Stimulated activated CD4-positive, alpha-beta T cell treated with anti-CD3 and anti-CD28 coated beads, Interleukin-1b, Interleukin-23, amount 100 ng/mL, for 24 hours (primary cell): ENCODE results near the gene PJVK.
"Not testable (repeated sequence)": the region's sequence is repeated elsewhere in the genome, so short reads cannot be mapped to it uniquely, and the experiment has no call there.

Experiments
- DNase-seq, 4 experiments: peaks; one replicate each; pipeline ENCODE4 v3.0.0-alpha.2; 2020; ENCODE audit warnings: low read depth in 4 of 4, low spot score in 1 of 4

Gene PJVK

DNA sequence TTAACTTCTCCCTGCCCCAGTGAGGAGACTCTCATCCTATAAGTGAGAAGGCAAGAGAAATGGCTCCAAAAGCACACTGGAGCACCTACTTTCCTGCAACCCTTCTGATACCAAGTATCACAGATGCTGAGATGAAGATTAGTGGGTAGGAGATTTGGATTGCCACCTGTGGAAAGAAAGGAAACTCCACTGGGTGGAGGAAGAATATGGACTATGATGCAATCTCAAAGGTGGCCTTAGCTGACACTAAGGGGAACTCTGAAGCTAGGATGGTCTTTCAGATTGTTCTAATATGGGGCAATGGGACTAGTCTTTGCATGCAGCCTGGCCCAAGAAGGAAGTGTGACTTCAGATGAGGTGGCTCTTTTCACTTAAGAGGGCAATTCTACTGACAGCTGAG lies 21.8 kb upstream of the PJVK start:
- no peak for DNase-seq

DNA sequence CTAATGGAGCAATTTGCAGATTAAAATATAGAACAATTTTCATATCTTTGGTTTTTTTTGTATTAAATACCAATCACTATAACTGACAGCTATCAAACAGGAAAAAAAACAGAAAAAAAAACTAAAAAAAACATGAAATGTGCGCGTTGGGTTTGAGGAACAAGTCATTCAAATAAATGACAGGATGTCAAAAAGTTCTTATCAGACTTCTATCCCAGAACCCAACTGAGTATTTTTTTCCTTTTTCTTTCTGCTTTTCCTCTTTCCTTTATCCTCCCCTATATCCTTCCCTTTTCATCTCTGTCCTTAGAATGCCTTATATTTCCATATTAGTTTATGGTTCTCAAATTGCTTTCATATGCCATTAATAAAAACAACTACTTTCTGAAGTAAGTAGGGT lies 14.5 kb upstream of the PJVK start:
- DNase-seq = no peak

- no peak for DNase-seq
Measured at GRCh38 chr2:178441426-178441825, 9.8 kb upstream of the PJVK start.

DNA sequence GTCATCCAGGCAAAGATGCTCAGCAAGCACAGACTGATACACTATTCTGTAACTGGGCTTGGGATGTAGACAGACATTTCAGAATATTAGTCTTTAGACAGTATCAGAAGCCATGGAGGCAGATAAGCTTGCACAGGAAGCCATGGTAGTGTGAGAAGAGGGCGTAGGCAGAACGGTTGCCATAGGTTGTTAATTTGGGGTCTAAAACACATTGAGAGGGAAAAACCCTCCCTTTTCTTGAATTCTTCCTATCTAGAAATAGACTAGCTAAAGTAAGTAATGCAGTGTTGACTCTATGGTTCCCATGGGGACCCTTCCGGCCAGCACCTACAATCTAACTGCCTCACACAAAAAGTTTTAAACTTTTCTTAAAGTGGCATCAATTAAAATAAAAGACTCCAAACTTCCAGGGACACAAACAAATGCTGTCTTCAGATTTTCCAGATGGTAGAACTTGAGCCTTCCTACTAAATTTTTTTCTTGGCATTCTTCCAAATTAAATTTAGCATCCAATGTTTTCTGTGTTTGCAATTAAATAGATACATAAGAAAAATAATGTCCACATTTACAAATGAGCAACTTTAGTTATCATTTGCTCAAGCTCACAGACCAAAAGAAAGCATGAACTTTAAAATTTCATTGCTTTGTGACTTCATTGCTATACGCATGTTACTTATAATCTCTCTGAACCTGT lies 2.1 kb upstream of the PJVK start:
- no peak for DNase-seq

DNA sequence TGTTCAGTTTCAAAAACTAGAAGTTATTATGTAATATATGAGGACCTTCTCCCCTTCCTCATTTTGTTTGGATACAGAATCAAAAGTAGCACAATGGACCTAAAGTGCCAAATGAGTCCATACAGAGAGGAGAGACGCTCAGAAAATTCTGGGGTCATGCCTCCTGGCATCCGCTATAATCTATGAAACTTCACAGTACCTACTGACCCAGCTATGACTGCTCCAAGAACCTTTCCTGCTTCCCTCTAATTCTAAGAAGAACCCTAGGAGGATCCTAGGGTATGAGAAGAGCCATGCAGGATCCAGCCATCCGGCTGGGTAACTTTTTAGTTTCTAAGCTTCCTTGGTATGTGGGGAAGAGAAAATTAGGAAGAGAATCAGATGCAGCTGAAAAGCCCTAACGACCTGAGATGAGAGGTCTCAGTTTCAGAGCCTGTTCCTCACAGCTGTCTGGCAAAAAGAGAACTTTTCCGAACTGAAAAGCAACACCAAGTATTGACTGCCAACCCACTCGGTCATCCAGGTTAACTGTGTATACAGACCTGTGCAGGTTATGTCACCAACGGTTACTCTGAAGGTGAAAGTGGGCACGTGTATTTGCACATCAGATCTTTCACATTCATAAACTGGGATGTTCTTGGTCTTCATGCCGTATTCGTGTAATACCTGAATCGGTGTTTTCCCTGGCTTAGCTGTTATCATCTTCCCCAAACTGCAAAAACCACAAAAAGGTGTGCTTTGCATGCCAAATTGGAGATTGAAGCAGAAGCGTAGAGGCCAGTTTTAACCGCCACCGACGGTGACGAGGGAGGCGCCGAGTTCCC lies 1.3 kb upstream of the PJVK start:
- peak in 1 of 4 experiments; percentile 4 for DNase-seq

- no peak for DNase-seq
Measured at GRCh38 chr2:178450524-178450773, 729 bp upstream of the PJVK start.

GRCh38 chr2:178452334-178452733 lies 1.2 kb downstream of the PJVK start:
- DNase-seq = no peak

DNA sequence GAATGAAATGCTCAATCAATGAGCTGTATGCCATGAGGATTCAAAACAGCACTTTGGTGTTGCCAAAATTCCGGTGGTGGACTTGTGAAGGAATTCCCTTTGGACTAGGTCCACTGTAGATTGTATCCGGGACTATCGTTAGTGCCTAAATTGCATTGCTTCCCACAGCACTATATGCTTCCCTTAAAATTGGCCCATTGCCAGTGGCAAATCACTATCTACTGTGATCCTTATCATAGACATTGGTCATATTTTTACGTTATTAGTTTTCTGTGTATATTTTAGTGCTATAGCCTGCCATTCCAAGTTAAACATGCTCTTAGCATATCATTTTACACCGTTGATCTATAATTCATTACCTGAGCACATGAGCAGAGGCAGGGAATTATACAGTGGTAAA lies 1.7 kb downstream of the PJVK start:
- no peak for DNase-seq

DNA sequence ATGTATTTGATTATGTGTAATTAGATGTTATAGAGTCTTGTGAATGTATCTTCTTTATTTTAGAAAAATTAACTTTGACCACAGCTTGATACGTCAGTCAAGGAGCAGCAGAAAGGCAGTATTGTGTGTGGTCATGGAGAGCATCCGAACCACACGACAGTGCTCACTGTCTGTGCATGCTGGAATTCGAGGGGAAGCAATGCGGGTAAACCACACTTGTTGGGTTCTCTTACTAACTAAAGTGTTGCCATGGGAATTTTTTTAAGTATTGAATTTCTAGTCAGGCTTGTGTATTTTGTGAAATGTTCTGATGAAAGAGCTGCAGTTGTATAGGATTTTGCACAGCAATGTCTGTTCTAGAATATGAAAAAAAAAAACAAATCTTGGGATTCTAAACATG lies 4.8 kb downstream of the PJVK start:
- no peak for DNase-seq

DNA sequence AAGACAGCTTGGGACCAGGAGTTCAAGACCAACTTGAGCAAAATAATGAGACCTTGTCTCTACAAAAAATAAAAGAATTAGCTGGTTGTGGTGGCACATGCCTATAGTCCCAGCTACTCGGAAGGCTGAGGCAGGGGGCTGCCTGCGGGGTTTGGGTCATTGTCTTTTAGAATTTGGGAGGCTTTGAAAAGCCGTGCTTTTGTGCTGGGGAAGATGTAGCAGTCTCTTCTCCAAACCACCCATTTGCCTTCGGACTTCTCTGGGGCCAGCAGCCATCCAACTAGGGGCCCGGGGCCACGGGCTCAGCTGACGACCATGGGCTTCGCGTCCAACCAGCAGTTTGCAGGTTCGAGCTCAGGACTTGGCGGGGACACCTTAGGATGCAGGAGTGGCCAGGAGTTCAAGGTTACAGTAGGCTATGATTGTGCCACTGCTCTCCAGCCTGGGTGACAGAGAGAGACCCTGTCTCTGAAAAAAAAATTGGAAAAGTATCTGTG lies 6.3 kb downstream of the PJVK start:
- no peak for DNase-seq

DNA sequence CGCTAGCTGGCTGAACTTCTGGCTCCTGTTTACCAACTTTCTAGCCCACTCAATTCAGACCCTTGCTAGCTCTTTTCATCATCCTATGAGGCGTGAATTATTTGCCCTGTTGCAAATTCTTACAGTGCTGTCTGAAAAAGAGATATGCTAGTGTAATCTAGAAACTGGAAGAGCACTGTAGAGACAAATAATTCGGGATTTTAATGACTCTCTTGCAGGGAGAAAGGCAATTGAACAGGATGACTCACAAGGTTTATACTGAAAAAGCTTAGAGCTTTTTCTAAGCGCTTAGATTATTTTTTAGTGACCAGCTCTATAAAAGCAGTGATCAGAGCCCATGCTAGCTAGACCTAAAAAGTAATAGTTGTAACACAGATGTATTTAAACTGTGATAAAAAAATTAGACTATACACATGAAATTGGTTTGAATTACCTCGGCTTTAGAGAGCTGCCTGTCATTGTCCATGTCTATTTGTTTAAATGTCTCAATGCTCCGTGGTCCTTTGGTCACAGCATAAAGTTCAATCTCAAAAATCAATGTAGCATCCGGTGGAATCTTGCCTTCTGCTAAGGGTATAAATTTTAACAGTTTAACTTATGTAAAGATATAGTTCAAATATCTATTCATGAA lies 18.2 kb downstream of the PJVK start:
- no peak for DNase-seq

GRCh38 chr2:178471313-178471712 lies 20.1 kb downstream of the PJVK start:
- not testable (repeated sequence) for DNase-seq

- no peak for DNase-seq
Measured at GRCh38 chr2:178473373-178473772, 22.2 kb downstream of the PJVK start.

GRCh38 chr2:178473931-178474330 lies 22.8 kb downstream of the PJVK start:
- no peak for DNase-seq

- no peak for DNase-seq
Measured at GRCh38 chr2:178474560-178474959, 23.4 kb downstream of the PJVK start.

DNA sequence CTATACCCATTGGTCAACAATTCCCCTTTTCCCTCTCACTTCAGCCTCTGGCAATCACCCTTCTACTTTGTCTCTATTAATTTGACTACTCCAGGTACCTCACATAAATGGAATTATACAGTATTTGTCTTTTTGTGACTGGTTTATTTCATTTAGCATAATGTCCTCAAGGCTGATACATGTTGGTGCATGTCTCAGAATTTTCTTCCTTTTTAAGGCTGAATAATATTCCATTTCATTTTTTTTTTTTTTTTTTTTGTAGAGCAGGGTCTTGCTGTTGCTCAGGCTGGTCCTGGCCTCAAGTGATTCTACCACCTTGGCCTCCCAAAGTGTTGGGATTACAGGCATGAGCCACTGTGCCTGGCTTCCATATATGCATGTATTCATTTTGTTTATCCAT lies 25.3 kb downstream of the PJVK start:
- DNase-seq = no peak

DNA sequence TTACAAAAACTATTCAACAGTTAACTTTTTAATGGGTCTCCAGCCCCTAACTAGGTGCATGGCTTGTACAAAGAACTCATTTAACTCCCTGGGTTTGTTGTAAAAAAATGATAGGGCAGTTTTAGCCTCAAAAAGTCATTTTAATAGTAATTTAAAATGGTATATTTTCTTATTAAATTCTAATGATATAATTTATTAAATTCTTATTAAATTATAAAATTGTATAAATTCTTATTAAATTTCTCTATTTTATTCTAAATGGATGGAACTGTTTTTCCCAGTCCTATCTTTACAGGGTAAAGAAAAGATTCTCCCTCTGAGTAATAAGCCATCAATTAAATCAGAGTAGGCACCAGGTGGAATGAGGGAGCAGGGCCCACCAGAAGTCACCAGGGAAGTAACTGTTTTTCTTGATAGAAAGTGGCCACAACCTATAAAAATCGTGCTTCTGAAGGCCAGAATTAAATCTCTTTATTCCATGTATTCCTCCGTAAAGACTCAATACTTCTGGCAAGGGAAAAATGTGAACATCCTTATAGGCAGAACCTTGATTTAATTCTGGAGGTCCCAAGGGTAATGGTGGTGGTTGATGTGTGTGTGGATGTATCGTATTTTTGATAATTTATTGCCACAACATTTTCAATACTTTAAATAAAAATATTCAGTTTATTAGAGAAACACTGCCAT lies 26.4 kb downstream of the PJVK start:
- no peak for DNase-seq

DNA sequence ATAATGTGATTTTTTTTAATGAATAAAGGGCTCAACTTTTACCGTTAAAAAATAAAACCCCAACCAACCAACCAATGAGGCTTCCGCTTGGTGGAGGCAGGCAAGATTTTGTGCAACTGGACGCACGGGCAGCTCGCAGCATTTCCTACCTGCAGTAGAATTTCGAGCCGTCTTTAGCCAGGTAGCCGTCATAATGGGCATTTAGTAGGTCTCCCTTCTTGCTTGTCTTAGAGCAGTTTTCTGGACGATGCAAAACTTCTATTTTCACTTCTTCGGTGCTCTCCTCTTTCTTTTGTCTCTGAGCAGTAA lies 26.9 kb downstream of the PJVK start:
- DNase-seq = no peak

DNA sequence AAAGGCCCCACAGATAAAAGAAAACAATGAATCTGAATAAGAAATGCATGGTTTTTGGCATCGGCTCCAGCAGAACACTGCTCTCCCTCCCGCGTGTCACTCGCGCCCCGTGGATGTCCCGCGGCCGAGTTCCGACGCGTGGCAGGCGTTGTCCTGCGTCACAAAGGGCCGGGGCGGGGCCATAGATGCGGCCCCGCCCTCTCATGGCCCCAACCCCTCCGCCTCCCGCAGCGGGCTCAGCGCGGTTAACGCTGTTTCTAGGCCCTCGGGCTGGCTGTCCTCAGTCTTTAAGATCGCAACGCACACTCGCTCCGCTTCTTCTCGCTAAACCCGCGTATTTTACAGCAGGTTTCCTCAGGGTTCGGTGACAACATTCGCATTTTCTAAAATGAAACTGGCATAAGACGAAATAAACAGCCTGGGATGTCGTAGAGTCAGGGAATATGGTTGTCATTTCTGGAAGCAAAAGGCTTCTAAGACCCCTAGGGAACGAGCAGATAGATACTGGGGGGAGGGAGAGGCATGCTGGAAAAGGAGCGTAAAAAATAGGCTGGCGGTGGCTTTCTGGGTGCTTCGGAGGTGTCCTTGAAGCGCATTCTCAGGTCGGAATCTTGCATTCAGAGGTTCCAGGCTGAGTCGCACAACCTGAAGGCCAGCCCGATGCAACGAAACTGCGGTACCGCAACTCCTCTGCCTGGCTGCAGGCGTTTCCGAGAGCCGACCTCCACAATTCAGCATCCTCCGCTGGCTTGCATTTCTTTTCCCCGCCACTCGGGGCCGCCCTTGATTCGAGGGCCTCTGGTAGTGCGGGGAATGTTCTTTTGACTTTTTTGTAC lies 27.5 kb downstream of the PJVK start, which contains the start of gene FKBP7:
FKBP7 (minus strand) TSS at position 162 of the 836 bp plus-strand sequence; CDS start at position 61, 101 bp downstream.
- peak; percentile 59 to 70 (median 64) for DNase-seq

GRCh38 chr2:178479275-178479616 lies 28.1 kb downstream of the PJVK start:
- no peak for DNase-seq

DNA sequence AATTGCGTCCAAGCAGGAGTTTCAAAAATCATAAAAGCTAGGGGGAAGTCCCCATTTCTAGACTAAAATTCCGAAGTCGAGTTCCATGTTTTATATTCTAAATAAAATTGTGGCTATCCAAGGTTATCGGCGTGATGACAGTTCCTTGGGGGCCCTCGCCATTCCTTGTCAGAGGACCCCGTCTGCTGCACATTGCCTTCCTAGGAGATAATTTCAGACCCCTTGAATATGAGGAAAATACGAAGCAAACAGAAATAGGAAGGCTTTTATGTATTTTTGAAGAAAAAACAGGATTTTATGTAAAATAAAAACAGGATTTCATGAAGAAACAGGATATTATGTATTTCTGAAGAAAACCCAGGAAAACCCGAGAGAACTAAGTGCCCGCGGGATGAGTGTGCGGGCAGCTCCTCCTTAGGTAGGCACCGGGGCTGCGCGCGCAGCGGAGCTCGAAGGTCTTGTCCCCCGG lies 28.6 kb downstream of the PJVK start:
- DNase-seq = no peak
